ENCODE data around the gene ZKSCAN5.

The ZKSCAN5 gene

GRCh38 chr7:99561737-99562051, 57.2 kb downstream of the ZKSCAN5 start:
- no peak overlapping the region for H3K4me3 ChIP-seq (ENCODE audit: low read length)
- TF ChIP-seq EZH2 (optimal IDR thresholded peaks at IDR 0.05; ENCODE audit: low read depth, low read length) (no peak), EZH2phosphoT487 (IDR thresholded peaks at IDR 0.05; ENCODE audit: low read length) (no peak), CTCF (IDR thresholded peaks at IDR 0.05; ENCODE audit: low read length) (no peak)
- H2AFZ ChIP-seq (ENCODE audit: low read length): no peak overlapping the region
- H3F3A ChIP-seq (ENCODE audit: insufficient read depth, low read length): peaks cover 11% of the 10 kb centered on the region
- no peak overlapping the region for H3K4me2 ChIP-seq (ENCODE audit: low read depth, low read length)
- no peaks in the 10 kb centered on the region for H3K79me2 ChIP-seq (ENCODE audit: low read length)
- H3K27ac ChIP-seq (ENCODE audit: low read length): no peak overlapping the region
- no peaks in the 10 kb centered on the region for H3K9me2 ChIP-seq (replicated peaks; ENCODE audit: insufficient read depth, low read length)
- H3K9ac ChIP-seq (ENCODE audit: low read length): no peak overlapping the region
- no peaks in the 10 kb centered on the region for H3K27me3 ChIP-seq (replicated peaks; ENCODE audit: insufficient read depth, low read length)
- no peaks in the 10 kb centered on the region for H4K20me1 ChIP-seq (ENCODE audit: insufficient read depth, low read length)
- no peaks in the 10 kb centered on the region for H3K9me3 ChIP-seq (replicated peaks; ENCODE audit: insufficient read depth, low read length)
- DNase-seq: no peak
- H3K4me1 ChIP-seq (ENCODE audit: low read length): no peaks in the 10 kb centered on the region
- H3K36me3 ChIP-seq (replicated peaks; ENCODE audit: insufficient read depth, low read length): no peaks in the 10 kb centered on the region

- H3K4me2 ChIP-seq (ENCODE audit: low read depth, low read length): no peak overlapping the region
Observed at GRCh38 chr7:99562114-99562784, 57.8 kb downstream of the ZKSCAN5 start.

GRCh38 chr7:99562832-99563231, 58.4 kb downstream of the ZKSCAN5 start:
- H3K4me2 ChIP-seq (ENCODE audit: low read depth, low read length): no peak overlapping the region
- H3K4me1 ChIP-seq (ENCODE audit: low read length): no peaks in the 10 kb centered on the region
- H3K9me3 ChIP-seq (replicated peaks; ENCODE audit: insufficient read depth, low read length): no peaks in the 10 kb centered on the region
- no peak for DNase-seq
- no peak overlapping the region for H3K9ac ChIP-seq (ENCODE audit: low read length)
- H2AFZ ChIP-seq (ENCODE audit: low read length): no peak overlapping the region
- no peaks in the 10 kb centered on the region for H3K27me3 ChIP-seq (replicated peaks; ENCODE audit: insufficient read depth, low read length)
- no peak overlapping the region for H3K27ac ChIP-seq (ENCODE audit: low read length)
- no peaks in the 10 kb centered on the region for H3K79me2 ChIP-seq (ENCODE audit: low read length)
- TF ChIP-seq CTCF (IDR thresholded peaks at IDR 0.05; ENCODE audit: low read length) (no peak), EZH2phosphoT487 (IDR thresholded peaks at IDR 0.05; ENCODE audit: low read length) (no peak), EZH2 (optimal IDR thresholded peaks at IDR 0.05; ENCODE audit: low read depth, low read length) (no peak)
- H3K4me3 ChIP-seq (ENCODE audit: low read length): no peak overlapping the region
- H3K36me3 ChIP-seq (replicated peaks; ENCODE audit: insufficient read depth, low read length): no peaks in the 10 kb centered on the region
- peaks cover 5% of the 10 kb centered on the region; the same call in 1 of the 2 replicates for H3F3A ChIP-seq (ENCODE audit: insufficient read depth, low read length)
- no peaks in the 10 kb centered on the region for H4K20me1 ChIP-seq (ENCODE audit: insufficient read depth, low read length)
- H3K9me2 ChIP-seq (replicated peaks; ENCODE audit: insufficient read depth, low read length): no peaks in the 10 kb centered on the region

More at GRCh38 chr7:99562114-99562784, 57.8 kb downstream of the ZKSCAN5 start:
- Histone ChIP-seq H3K9ac (ENCODE audit: low read length) (no peak overlapping the region), H3K27me3 (replicated peaks; ENCODE audit: insufficient read depth, low read length) (no peaks in the 10 kb centered on the region), H3K9me2 (replicated peaks; ENCODE audit: insufficient read depth, low read length) (no peaks in the 10 kb centered on the region), H3F3A (ENCODE audit: insufficient read depth, low read length) (peaks cover 11% of the 10 kb centered on the region), H3K36me3 (replicated peaks; ENCODE audit: insufficient read depth, low read length) (no peaks in the 10 kb centered on the region), H4K20me1 (ENCODE audit: insufficient read depth, low read length) (no peaks in the 10 kb centered on the region), H3K4me1 (ENCODE audit: low read length) (no peaks in the 10 kb centered on the region), H3K79me2 (ENCODE audit: low read length) (no peaks in the 10 kb centered on the region), H2AFZ (ENCODE audit: low read length) (no peak overlapping the region), H3K27ac (ENCODE audit: low read length) (no peak overlapping the region), H3K9me3 (replicated peaks; ENCODE audit: insufficient read depth, low read length) (no peaks in the 10 kb centered on the region), H3K4me3 (ENCODE audit: low read length) (no peak overlapping the region)
- TF ChIP-seq EZH2phosphoT487 (IDR thresholded peaks at IDR 0.05; ENCODE audit: low read length) (no peak), CTCF (IDR thresholded peaks at IDR 0.05; ENCODE audit: low read length) (no peak), EZH2 (optimal IDR thresholded peaks at IDR 0.05; ENCODE audit: low read depth, low read length) (no peak)
- no peak for DNase-seq

All from MM.1S (cell line).